Spleen (tissue), 7 donors: Measurements from ENCODE around the gene NLN.

ENCODE experiments used
- CTCF ChIP-seq, 11 experiments: fragments of 200-600 bp in 7 of 11; fragments of 450-650 bp in 4 of 11; sonication (generic) in 4 of 11; IDR thresholded peaks in 8 of 11; conservative IDR thresholded peaks in 3 of 11; 1 replicate in 7 of 11; 2 replicates in 4 of 11; pipeline versions ENCODE4 v1.4.0 to v1.8.0; 2016 to 2021; ENCODE audit warnings: antibody characterized with exemption in 11 of 11, inconsistent platforms in 4 of 11, mild to moderate bottlenecking in 1 of 11
- POLR2A ChIP-seq, 3 donors: fragments of 450-650 bp; IDR thresholded peaks; one replicate each; pipeline ENCODE4 v1.5.1; 2017; ENCODE audit warnings: antibody characterized with exemption in 3 of 3, mild to moderate bottlenecking in 1 of 3
- POLR2AphosphoS5 ChIP-seq, 3 donors: sonication (generic); formaldehyde crosslinking; IDR thresholded peaks; one replicate each; pipeline ENCODE4 v1.5.1; 2017; ENCODE audit warnings: antibody characterized with exemption in 3 of 3
- donor health status: DM: no; HTN: no; CAD: no; lungs with moderate emphysema.
- donor health status: DM: no; HTN: no; CAD: no.
- donor health status: DM: no; HTN: no; CAD: no.

- TF ChIP-seq CTCF (IDR thresholded peaks at IDR 0.05 in 8 of 11, conservative IDR thresholded peaks at IDR 0.05 in 3 of 11) (no peak), POLR2A (IDR thresholded peaks at IDR 0.05) (no peak), POLR2AphosphoS5 (IDR thresholded peaks at IDR 0.05) (no peak)
Measured at GRCh38 chr5:65871182-65871581, 149.2 kb downstream of the NLN start.
